GM13976 (cell line): ENCODE measurements around the gene SMOC1.
A peak's percentile ranks its signal among the peaks of the same experiment; 100 is the strongest.

ENCODE experiments used
- DNase-seq: peaks from one replicate; pipeline ENCODE4 v3.0.0; 2012; ENCODE audit warnings: low spot score
- CTCF ChIP-seq: IDR thresholded peaks from 2 replicates; pipeline ENCODE4 v1.5.1; 2012; ENCODE audit warnings: borderline replicate concordance, mild to moderate bottlenecking; ENCODE audit not compliant: insufficient read depth; ENCODE audit errors: extremely low read depth, missing control alignments, control extremely low read depth
- in situ Hi-C: fragments of 300-500 bp; cut with MboI; formaldehyde crosslinking; loops from one replicate; pipeline ENCODE4 v1.12.0; 2022; ENCODE audit warnings: low sequenced_read_pairs, mixed read lengths, inconsistent platforms; ENCODE audit not compliant: unreplicated experiment

The SMOC1 gene

DNA sequence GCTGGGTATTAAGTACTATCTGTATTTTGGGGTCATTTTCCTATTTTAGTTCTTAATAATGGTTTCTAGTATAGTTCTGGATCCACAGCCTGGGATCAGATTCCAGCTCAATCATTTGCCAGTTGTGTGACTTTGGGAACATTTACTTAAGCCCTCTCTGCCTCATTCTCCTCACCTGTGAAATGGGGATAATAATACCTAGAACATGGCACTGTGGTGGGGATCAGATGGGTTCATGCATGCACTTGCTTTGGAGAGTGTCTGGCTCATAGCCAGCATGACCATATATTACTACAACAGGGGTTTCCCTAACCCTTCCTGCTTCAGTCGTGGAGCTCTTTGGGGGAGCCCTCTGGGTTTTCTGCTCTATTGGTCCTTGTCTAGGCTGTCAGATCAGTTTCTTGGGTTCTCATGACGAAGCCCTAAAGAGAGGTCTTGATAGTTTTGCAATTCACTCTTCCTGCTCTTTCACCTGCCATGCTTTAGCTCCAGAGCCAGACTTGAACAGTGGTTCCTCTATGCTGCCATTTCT is 34.1 kb upstream of the SMOC1 start:
- no peak for DNase-seq
- in situ Hi-C loops, result no loop called here
- TF ChIP-seq CTCF, result no peak

GRCh38 chr14:69845787-69846186 is 33.4 kb upstream of the SMOC1 start:
- no peak for DNase-seq
- no peak for TF ChIP-seq CTCF
- in situ Hi-C loops, result no loop called here

GRCh38 chr14:69848156-69848555 is 31.1 kb upstream of the SMOC1 start:
- TF ChIP-seq CTCF, result no peak
- DNase-seq, result no peak
- in situ Hi-C loops, result no loop called here

GRCh38 chr14:69848903-69849391 is 30.3 kb upstream of the SMOC1 start:
- TF ChIP-seq CTCF, result no peak
- in situ Hi-C loops, result no loop called here
- DNase-seq, result no peak

GRCh38 chr14:69850086-69850735 is 29.0 kb upstream of the SMOC1 start:
- TF ChIP-seq CTCF, result no peak
- peak; percentile 50 for DNase-seq

DNA sequence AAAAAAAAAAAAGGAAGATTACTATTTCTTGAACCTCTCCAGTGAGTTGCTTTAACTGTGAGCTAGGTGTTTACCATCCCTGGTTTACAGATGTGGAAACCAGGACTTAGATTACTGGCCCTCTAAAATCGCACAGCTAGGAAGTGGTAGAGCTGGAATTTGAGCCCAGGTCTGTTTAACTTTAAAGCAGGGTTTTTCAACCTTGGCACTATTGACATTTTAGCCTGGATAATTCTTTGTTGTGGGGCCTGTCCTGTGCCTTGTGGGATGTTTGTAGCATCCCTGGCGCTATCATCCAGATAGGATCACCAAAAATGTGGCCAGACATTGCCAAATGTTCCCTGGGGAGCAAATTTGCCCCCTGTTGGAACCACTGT is 28.5 kb upstream of the SMOC1 start:
- no peak for DNase-seq
- in situ Hi-C loops, result no loop called here

More at GRCh38 chr14:69850086-69850735, 29.0 kb upstream of the SMOC1 start:
- in situ Hi-C loops, result no loop called here

More for the DNA sequence above, 28.5 kb upstream of the SMOC1 start:
- no peak for TF ChIP-seq CTCF
